H9 (cell line): ENCODE results near the gene SLC39A10. TPM values are rescaled to one million over a fixed set of nuclear protein-coding genes. Genes with fewer than 3 reads are reported as not detected.

ENCODE experiments used
- DNase-seq: peaks from one replicate; pipeline ENCODE4 v3.0.0-alpha.2; 2017
- H2AFZ ChIP-seq: one replicate; pipeline ENCODE4 v1.6.1; 2013; ENCODE audit warnings: mild to moderate bottlenecking, low read length, control low read depth, moderate library complexity
- H2AK5ac ChIP-seq: 2 replicates; pipeline ENCODE4 v1.6.1; 2013; ENCODE audit warnings: low read length, control low read depth, mixed read lengths; ENCODE audit not compliant: insufficient read length
- H2BK120ac ChIP-seq: one replicate; pipeline ENCODE4 v1.6.1; 2013; ENCODE audit warnings: low read depth, mild to moderate bottlenecking, low read length, control low read depth, inconsistent platforms; ENCODE audit not compliant: poor library complexity, severe bottlenecking
- H2BK12ac ChIP-seq: 2 replicates; pipeline ENCODE4 v1.6.1; 2013; ENCODE audit warnings: low read length, control low read depth, mixed read lengths, low read depth; ENCODE audit not compliant: insufficient read length
- H2BK15ac ChIP-seq: 2 replicates; pipeline ENCODE4 v1.6.1; 2013; ENCODE audit warnings: low read depth, low read length, control low read depth
- H2BK20ac ChIP-seq: one replicate; pipeline ENCODE4 v1.6.1; 2013; ENCODE audit warnings: low read depth, mild to moderate bottlenecking, low read length, control low read depth, inconsistent platforms; ENCODE audit not compliant: poor library complexity, severe bottlenecking
- H2BK5ac ChIP-seq: 2 replicates; pipeline ENCODE4 v1.6.1; 2013; ENCODE audit warnings: low read length, control low read depth, mixed read lengths; ENCODE audit not compliant: insufficient read length
- H3K14ac ChIP-seq: 2 replicates; pipeline ENCODE4 v1.6.1; 2013; ENCODE audit warnings: low read length, control low read depth; ENCODE audit not compliant: insufficient read depth
- H3K18ac ChIP-seq: 2 replicates; pipeline ENCODE4 v1.6.1; 2013; ENCODE audit warnings: low read depth, mild to moderate bottlenecking, mixed read lengths, low read length, control low read depth; ENCODE audit not compliant: insufficient read length
- H3K23ac ChIP-seq: 2 replicates; pipeline ENCODE4 v1.6.1; 2013; ENCODE audit warnings: low read length, control low read depth, mixed read lengths, low read depth; ENCODE audit not compliant: insufficient read length
- H3K23me2 ChIP-seq: 2 replicates; pipeline ENCODE4 v1.6.1; 2013; ENCODE audit warnings: low read depth, mild to moderate bottlenecking, mixed read lengths, low read length, control low read depth; ENCODE audit not compliant: insufficient read length, poor library complexity, severe bottlenecking
- H3K27ac ChIP-seq: 2 replicates; pipeline ENCODE4 v1.5.1; 2013; ENCODE audit warnings: low read length, control low read depth, mixed read lengths, low read depth; ENCODE audit not compliant: insufficient read length
- H3K27me3 ChIP-seq: 2 replicates; pipeline ENCODE4 v1.6.1; 2013; ENCODE audit warnings: low read length, control low read depth, inconsistent platforms; ENCODE audit not compliant: insufficient read depth
- H3K4ac ChIP-seq: 2 replicates; pipeline ENCODE4 v1.6.1; 2013; ENCODE audit warnings: low read depth, mild to moderate bottlenecking, control low read depth, inconsistent platforms, low read length, moderate library complexity
- H3K4me1 ChIP-seq: 2 replicates; pipeline ENCODE4 v1.6.1; 2013; ENCODE audit warnings: low read length, control low read depth, inconsistent platforms; ENCODE audit not compliant: insufficient read depth
- H3K4me2 ChIP-seq: 2 replicates; pipeline ENCODE4 v1.6.1; 2013; ENCODE audit warnings: low read length, control low read depth, mixed read lengths; ENCODE audit not compliant: insufficient read length, insufficient read depth
- H3K56ac ChIP-seq: 2 replicates; pipeline ENCODE4 v1.6.1; 2013; ENCODE audit warnings: low read depth, mild to moderate bottlenecking, mixed read lengths, low read length, control low read depth; ENCODE audit not compliant: insufficient read length
- H3K79me1 ChIP-seq: 2 replicates; pipeline ENCODE4 v1.6.1; 2013; ENCODE audit warnings: low read depth, mild to moderate bottlenecking, moderate library complexity, low read length, control low read depth, inconsistent platforms; ENCODE audit not compliant: insufficient read depth, poor library complexity, severe bottlenecking
- H3K79me2 ChIP-seq: 2 replicates; pipeline ENCODE4 v1.6.1; 2013; ENCODE audit warnings: low read length, control low read depth, inconsistent platforms; ENCODE audit not compliant: insufficient read depth
- H3K9ac ChIP-seq: 2 replicates; pipeline ENCODE4 v1.6.1; 2013; ENCODE audit warnings: low read length, control low read depth, mixed read lengths; ENCODE audit not compliant: insufficient read length; ENCODE audit errors: extremely low read depth
- H3K9me3 ChIP-seq: one replicate; pipeline ENCODE4 v1.6.1; 2013; ENCODE audit warnings: low read depth, low read length, inconsistent platforms; ENCODE audit not compliant: control insufficient read depth
- H3T11ph ChIP-seq: one replicate; pipeline ENCODE4 v1.6.1; 2013; ENCODE audit warnings: mild to moderate bottlenecking, low read length, control low read depth, inconsistent platforms
- H4K20me1 ChIP-seq: one replicate; pipeline ENCODE4 v1.6.1; 2013; ENCODE audit not compliant: control insufficient read depth, insufficient read length, insufficient read depth
- H4K5ac ChIP-seq: 2 replicates; pipeline ENCODE4 v1.6.1; 2013; ENCODE audit warnings: low read depth, mild to moderate bottlenecking, mixed read lengths, low read length, control low read depth; ENCODE audit not compliant: insufficient read length
- H4K8ac ChIP-seq: replicated peaks from 2 replicates; pipeline ENCODE4 v1.6.1; 2013; ENCODE audit warnings: low read length, control low read depth, mixed read lengths, low read depth; ENCODE audit not compliant: insufficient read length
- H4K91ac ChIP-seq: 2 replicates; pipeline ENCODE4 v1.6.1; 2013; ENCODE audit warnings: low read depth, mild to moderate bottlenecking, moderate library complexity, mixed read lengths, low read length, control low read depth; ENCODE audit not compliant: insufficient read length
- H3K27ac Mint-ChIP-seq, 3 experiments: 2 replicates in 2 of 3; 3 replicates in 1 of 3; pipeline ENCODE4 v1.8.0; 2020 to 2021; ENCODE audit warnings: mixed read lengths in 3 of 3, mild to moderate bottlenecking in 1 of 3, moderate library complexity in 1 of 3
- H3K27me3 Mint-ChIP-seq: 2 replicates; pipeline ENCODE4 v1.8.0; 2021; ENCODE audit warnings: low read depth, mild to moderate bottlenecking, moderate library complexity, mixed read lengths
- H3K36me3 Mint-ChIP-seq, 3 experiments: 2 replicates in 2 of 3; 3 replicates in 1 of 3; pipeline ENCODE4 v1.8.0; 2020 to 2021; ENCODE audit warnings: low read depth in 3 of 3, mixed read lengths in 3 of 3; ENCODE audit not compliant: insufficient read depth in 1 of 3
- H3K4me1 Mint-ChIP-seq, 2 experiments: 2 replicates each; pipeline ENCODE4 v1.8.0; 2020; ENCODE audit warnings: mixed read lengths in 2 of 2
- H3K4me3 Mint-ChIP-seq, 2 experiments: 2 replicates in 1 of 2; 3 replicates in 1 of 2; pipeline ENCODE4 v1.8.0; 2020 to 2021; ENCODE audit warnings: mild to moderate bottlenecking in 2 of 2, mixed read lengths in 2 of 2, moderate library complexity in 1 of 2
- H3K9me3 Mint-ChIP-seq, 2 experiments: 2 replicates in 1 of 2; 3 replicates in 1 of 2; pipeline ENCODE4 v1.8.0; 2020; ENCODE audit warnings: mild to moderate bottlenecking in 2 of 2, mixed read lengths in 2 of 2, moderate library complexity in 1 of 2
- WGBS: extraction: QIAGEN DNeasy Blood & Tissue Kit; methylation state at CpG from one replicate; pipeline ENCODE4 v1.1.7; 2013; ENCODE audit warnings: missing lambda C conversion rate, low lambda C conversion rate, mixed read lengths; ENCODE audit not compliant: insufficient read length; ENCODE audit errors: extremely low coverage; 5-methylcytosine and 5-hydroxymethylcytosine counted together
- total RNA-seq: library from RNA; stranded (reverse); gene quantifications from 2 replicates; pipeline ENCODE4 v1.2.1, GENCODE V29; 2021
- TF ChIP-seq, protein P1 (sequence below): fragments of 200-600 bp; sonication (generic); conservative IDR thresholded peaks from 3 replicates; pipeline ENCODE4 v1.8.0; 2021; ENCODE audit warnings: antibody characterized with exemption, mild to moderate bottlenecking

Gene SLC39A10
- total RNA-seq, 1 experiment from 2014 or later: 161 TPM

DNA sequence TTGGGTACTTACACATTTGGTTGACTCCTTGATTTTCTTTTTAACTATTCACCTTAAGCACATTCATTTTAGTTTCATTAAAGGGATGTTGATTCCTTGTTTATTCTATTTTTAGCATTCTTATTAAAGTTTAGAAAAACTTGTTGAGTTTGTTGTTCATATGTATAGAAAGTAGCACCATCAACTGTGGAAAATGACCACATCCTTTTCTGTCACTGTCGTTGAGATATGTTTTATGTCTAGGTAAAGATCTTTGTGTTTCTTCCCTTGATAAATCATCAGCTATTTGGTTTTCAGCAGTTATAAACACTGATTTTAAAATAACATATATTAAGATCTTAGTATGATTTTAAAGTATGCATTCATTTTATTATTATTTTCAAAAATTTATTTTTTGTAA lies 25.1 kb downstream of the SLC39A10 start:
- Histone ChIP-seq H2BK20ac (no peak overlapping the region), H3K4me2 (no peak overlapping the region), H4K8ac (no peak overlapping the region), H3K23me2 (no peaks in the 10 kb centered on the region), H3K79me2 (peaks cover 11% of the 10 kb centered on the region; the same call in 1 of the 2 replicates), H2BK15ac (no peak overlapping the region), H3K9ac (no peak overlapping the region), H3K27me3 (no peaks in the 10 kb centered on the region), H3K79me1 (peaks cover 2% of the 10 kb centered on the region), H2BK5ac (no peak overlapping the region), H4K20me1 (peaks cover 2% of the 10 kb centered on the region), H2AK5ac (no peak overlapping the region), H3K23ac (no peak overlapping the region), H3K56ac (no peak overlapping the region), H2BK120ac (no peak overlapping the region), H3K4me1 (no peaks in the 10 kb centered on the region; the same call in 1 of the 2 replicates), H2AFZ (no peak overlapping the region), H3K14ac (no peak overlapping the region), H4K5ac (no peak overlapping the region), H3K9me3 (no peaks in the 10 kb centered on the region), H4K91ac (no peak overlapping the region), H3K27ac (no peak overlapping the region), H3K18ac (no peak overlapping the region), H2BK12ac (no peak overlapping the region), H3T11ph (no peak overlapping the region), H3K4ac (no peak overlapping the region)
- no peaks in the 10 kb centered on the region for H3K27me3 Mint-ChIP-seq
- H3K9me3 Mint-ChIP-seq: no peaks in the 10 kb centered on the region; a peak in 1 of 5 replicates
- peaks cover 32 to 34% of the 10 kb centered on the region in 2 experiments for H3K4me1 Mint-ChIP-seq
- H3K27ac Mint-ChIP-seq: no peak overlapping the region
- peaks cover 18 to 32% (median 21%) of the 10 kb centered on the region in 3 experiments; a peak in 6 of 7 replicates for H3K36me3 Mint-ChIP-seq
- no peak for DNase-seq
- WGBS: no CpG with 5 or more reads among the region's 1 CpG
- H3K4me3 Mint-ChIP-seq: no peak overlapping the region
- TF ChIP-seq, protein P1, sequence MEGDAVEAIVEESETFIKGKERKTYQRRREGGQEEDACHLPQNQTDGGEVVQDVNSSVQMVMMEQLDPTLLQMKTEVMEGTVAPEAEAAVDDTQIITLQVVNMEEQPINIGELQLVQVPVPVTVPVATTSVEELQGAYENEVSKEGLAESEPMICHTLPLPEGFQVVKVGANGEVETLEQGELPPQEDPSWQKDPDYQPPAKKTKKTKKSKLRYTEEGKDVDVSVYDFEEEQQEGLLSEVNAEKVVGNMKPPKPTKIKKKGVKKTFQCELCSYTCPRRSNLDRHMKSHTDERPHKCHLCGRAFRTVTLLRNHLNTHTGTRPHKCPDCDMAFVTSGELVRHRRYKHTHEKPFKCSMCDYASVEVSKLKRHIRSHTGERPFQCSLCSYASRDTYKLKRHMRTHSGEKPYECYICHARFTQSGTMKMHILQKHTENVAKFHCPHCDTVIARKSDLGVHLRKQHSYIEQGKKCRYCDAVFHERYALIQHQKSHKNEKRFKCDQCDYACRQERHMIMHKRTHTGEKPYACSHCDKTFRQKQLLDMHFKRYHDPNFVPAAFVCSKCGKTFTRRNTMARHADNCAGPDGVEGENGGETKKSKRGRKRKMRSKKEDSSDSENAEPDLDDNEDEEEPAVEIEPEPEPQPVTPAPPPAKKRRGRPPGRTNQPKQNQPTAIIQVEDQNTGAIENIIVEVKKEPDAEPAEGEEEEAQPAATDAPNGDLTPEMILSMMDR: no peak
